HepG2 (cell line): ENCODE data around the gene FANCE. TPM values are rescaled to one million over a fixed set of nuclear protein-coding genes. Genes with fewer than 3 reads are reported as not detected.

ENCODE experiments used
- ATAC-seq: fragments of 200-7000 bp; cut with Tn5 transposase; 3 replicates; pipeline ENCODE4 v1.9.1; 2020; ENCODE audit warnings: mild to moderate bottlenecking, moderate library complexity
- BruUV-seq: library from RNA; stranded (reverse); fragments of 400-500 nt; replicated peaks from 2 replicates; lab custom pipeline; 2021; lab: Mats Ljungman, UMichigan
- CTCF ChIA-PET: fragments of 300-600 bp; formaldehyde crosslinking; extraction: SDS; loops from one replicate; lab custom pipeline; 2021; ENCODE audit warnings: low total read pairs, inconsistent platforms, low intra/inter-chr PET ratio; lab: Yijun Ruan, JAX
- POLR2A ChIA-PET: fragments of 350-600 bp; sonication (Branson Sonifier 250); formaldehyde crosslinking; loops from one replicate; lab custom pipeline; 2020; ENCODE audit warnings: antibody characterized with exemption, inconsistent platforms; lab: Yijun Ruan, JAX
- DNase-seq: peaks from one replicate; pipeline ENCODE4 v3.0.0-alpha.2; 2015; ENCODE audit warnings: low spot score
- FAIRE-seq: peaks from 3 replicates; lab custom pipeline; 2011; peaks lifted over from hg19 to GRCh38; lab: Jason Lieb, UNC
- H2AFZ ChIP-seq: one replicate; pipeline ENCODE4 v1.6.1; 2011; ENCODE audit warnings: low read length, inconsistent platforms
- H3K27ac ChIP-seq: fragments of 300-600 bp; 3 replicates; pipeline ENCODE4 v1.8.0; 2011; ENCODE audit warnings: mixed run types, mild to moderate bottlenecking, mixed read lengths, low read length, inconsistent platforms; ENCODE audit not compliant: insufficient read depth; ENCODE audit errors: extremely low read length
- H3K27me3 ChIP-seq, 2 experiments: fragments of 200-600 bp in 1 of 2; 2 replicates in 1 of 2; 3 replicates in 1 of 2; pipeline versions ENCODE4 v1.6.0 to v1.8.0; 2011; ENCODE audit warnings: low read length in 2 of 2, mild to moderate bottlenecking in 2 of 2, moderate library complexity in 2 of 2, inconsistent platforms in 1 of 2; ENCODE audit not compliant: insufficient read depth in 2 of 2, control insufficient read depth in 1 of 2
- H3K36me3 ChIP-seq, 2 experiments: fragments of 200-600 bp in 1 of 2; replicated peaks in 1 of 2; 2 replicates in 1 of 2; 3 replicates in 1 of 2; pipeline versions ENCODE4 v1.5.1 to v1.8.0; 2011; ENCODE audit warnings: low read length in 2 of 2, inconsistent platforms in 1 of 2; ENCODE audit not compliant: insufficient read depth in 2 of 2, control insufficient read depth in 1 of 2
- H3K4me1 ChIP-seq: 2 replicates; pipeline ENCODE4 v1.5.1; 2012; ENCODE audit warnings: low read length, inconsistent platforms; ENCODE audit not compliant: insufficient read depth
- H3K4me2 ChIP-seq: 2 replicates; pipeline ENCODE4 v1.6.0; 2011; ENCODE audit warnings: low read depth, low read length, inconsistent platforms
- H3K4me3 ChIP-seq, 3 experiments: fragments of 200-600 bp in 1 of 3; sonication (generic), shearing (Covaris generic) in 1 of 3; replicated peaks in 1 of 3; 2 replicates each; pipeline ENCODE4 v1.5.1; 2011 to 2016; ENCODE audit warnings: low read length in 3 of 3, inconsistent platforms in 2 of 3, low read depth in 2 of 3, mild to moderate bottlenecking in 2 of 3, control low read depth in 1 of 3, mixed read lengths in 1 of 3; ENCODE audit not compliant: insufficient read depth in 1 of 3
- H3K79me2 ChIP-seq: one replicate; pipeline ENCODE4 v1.6.1; 2011; ENCODE audit warnings: low read length, inconsistent platforms; ENCODE audit not compliant: insufficient read depth
- H3K9ac ChIP-seq: 2 replicates; pipeline ENCODE4 v1.6.0; 2011; ENCODE audit warnings: mild to moderate bottlenecking, low read depth, low read length, inconsistent platforms; ENCODE audit not compliant: insufficient read depth
- H3K9me3 ChIP-seq: 2 replicates; pipeline ENCODE4 v1.5.1; 2012; ENCODE audit warnings: mild to moderate bottlenecking, low read length
- H4K20me1 ChIP-seq: 2 replicates; pipeline ENCODE4 v1.6.0; 2011; ENCODE audit warnings: inconsistent platforms, mild to moderate bottlenecking, low read length, moderate library complexity; ENCODE audit not compliant: insufficient read depth
- BCL6 ChIP-seq: IDR thresholded peaks from 2 replicates; pipeline ENCODE4 v1.6.1; 2016; ENCODE audit warnings: missing genetic modification reagents, missing compliant biosample characterization
- CBX5 ChIP-seq: sonication (generic); formaldehyde crosslinking; IDR thresholded peaks from 2 replicates; pipeline ENCODE4 v1.4.0; 2020; ENCODE audit warnings: missing genetic modification reagents, borderline replicate concordance
- CREB1 ChIP-seq, 2 experiments: fragments of 450-650 bp in 1 of 2; IDR thresholded peaks; 2 replicates each; pipeline ENCODE4 v1.6.1; 2016 to 2017; ENCODE audit warnings: control low read depth in 1 of 2, mild to moderate bottlenecking in 1 of 2, missing compliant biosample characterization in 1 of 2, missing genetic modification characterization in 1 of 2
- ELF4 ChIP-seq: sonication (generic); formaldehyde crosslinking; IDR thresholded peaks from 2 replicates; pipeline ENCODE4 v1.5.0; 2020; ENCODE audit warnings: missing genetic modification reagents, mild to moderate bottlenecking, moderate library complexity, borderline replicate concordance
- HHEX ChIP-seq: IDR thresholded peaks from 2 replicates; pipeline ENCODE4 v1.6.1; 2016; ENCODE audit warnings: control low read depth
- MYC ChIP-seq: sonication (generic); formaldehyde crosslinking; IDR thresholded peaks from 2 replicates; pipeline ENCODE4 v1.9.0; 2021; ENCODE audit warnings: missing genetic modification reagents, borderline replicate concordance
- NFIB ChIP-seq: sonication (generic); formaldehyde crosslinking; IDR thresholded peaks from 2 replicates; pipeline ENCODE4 v1.9.0; 2021; ENCODE audit warnings: missing genetic modification reagents, mild to moderate bottlenecking, borderline replicate concordance
- NR2F1 ChIP-seq, 2 experiments: fragments of 450-650 bp in 1 of 2; formaldehyde crosslinking in 1 of 2; IDR thresholded peaks; 2 replicates each; pipeline versions ENCODE4 v1.5.0 to v1.6.1; 2016 to 2020; ENCODE audit warnings: mild to moderate bottlenecking in 1 of 2, missing compliant biosample characterization in 1 of 2, missing genetic modification reagents in 1 of 2, moderate library complexity in 1 of 2
- PRMT3 ChIP-seq: sonication (generic); formaldehyde crosslinking; IDR thresholded peaks from 2 replicates; pipeline ENCODE4 v1.8.1; 2022; ENCODE audit warnings: low read depth, mild to moderate bottlenecking, moderate library complexity, missing genetic modification reagents, borderline replicate concordance
- RFX3 ChIP-seq: IDR thresholded peaks from 2 replicates; pipeline ENCODE4 v1.6.1; 2016; ENCODE audit warnings: missing biosample characterization, missing genetic modification reagents
- TP53 ChIP-seq: sonication (generic); formaldehyde crosslinking; conservative IDR thresholded peaks from 2 replicates; pipeline ENCODE4 v1.4.0; 2020; ENCODE audit warnings: missing genetic modification reagents
- WIZ ChIP-seq: sonication (generic); formaldehyde crosslinking; IDR thresholded peaks from 2 replicates; pipeline ENCODE4 v1.5.1; 2020; ENCODE audit warnings: mild to moderate bottlenecking, missing genetic modification reagents
- ZFP1 ChIP-seq: IDR thresholded peaks from 2 replicates; pipeline ENCODE4 v1.6.1; 2016
- ZFP82 ChIP-seq: sonication (generic); formaldehyde crosslinking; IDR thresholded peaks from 2 replicates; pipeline ENCODE4 v1.5.1; 2020; ENCODE audit warnings: mild to moderate bottlenecking, missing genetic modification reagents, borderline replicate concordance
- ZNF17 ChIP-seq: sonication (generic); formaldehyde crosslinking; IDR thresholded peaks from 2 replicates; pipeline ENCODE4 v1.5.0; 2020; ENCODE audit warnings: mild to moderate bottlenecking, missing genetic modification reagents
- ZNF383 ChIP-seq: sonication (generic); formaldehyde crosslinking; IDR thresholded peaks from 2 replicates; pipeline ENCODE4 v1.4.0; 2020; ENCODE audit warnings: missing genetic modification reagents, mild to moderate bottlenecking, borderline replicate concordance
- ZNF605 ChIP-seq: sonication (generic); formaldehyde crosslinking; IDR thresholded peaks from 2 replicates; pipeline ENCODE4 v1.8.0; 2022; ENCODE audit warnings: mild to moderate bottlenecking, missing genetic modification reagents
- ZNF746 ChIP-seq: sonication (generic); formaldehyde crosslinking; IDR thresholded peaks from 2 replicates; pipeline ENCODE4 v1.8.0; 2022; ENCODE audit warnings: mild to moderate bottlenecking, missing genetic modification reagents
- WGBS: methylation state at CpG from one replicate; pipeline ENCODE4 v1.1.6; 2017; ENCODE audit warnings: low lambda C conversion rate; 5-methylcytosine and 5-hydroxymethylcytosine counted together
- in situ Hi-C: cut with HindIII; loops from 2 replicates; pipeline ENCODE4 v1.10.0; 2017; ENCODE audit warnings: low pct_unique_long_range_greater_than_20kb; ENCODE audit not compliant: extremely low pct_ligation_motif_present
- intact Hi-C: fragments of 100-400 bp; cut with micrococcal nuclease; formaldehyde crosslinking; loops from one replicate; pipeline ENCODE4 v1.10.0; 2022; ENCODE audit not compliant: unreplicated experiment
- polyA plus RNA-seq, 8 experiments: library from polyadenylated mRNA; depleted of rRNA in 3 of 8; stranded (reverse) in 7 of 8; unstranded in 1 of 8; fragments of >200 nt; fragmentation: Illumina TruSeq in 4 of 8; extraction: Trizol in 4 of 8; gene quantifications; 2 replicates each; pipeline versions ENCODE4 v1.2.1 to v1.2.3, GENCODE V29; 2011 to 2016; ENCODE audit warnings: low read depth in 4 of 8, missing spikeins in 1 of 8, mixed read lengths in 1 of 8; ENCODE audit not compliant: insufficient read depth in 1 of 8
- total RNA-seq, 5 experiments: library from RNA; depleted of rRNA; stranded (reverse); fragments of >200 nt; fragmentation: Illumina TruSeq; extraction: Trizol; gene quantifications; 2 replicates each; pipeline ENCODE4 v1.2.3, GENCODE V29; 2016; ENCODE audit warnings: low read depth in 1 of 5
- TF ChIP-seq, protein P1 (sequence below): sonication (generic); formaldehyde crosslinking; IDR thresholded peaks from 2 replicates; pipeline ENCODE4 v1.4.0; 2020; ENCODE audit warnings: missing genetic modification reagents

Gene FANCE
- total and polyA plus RNA-seq, 2 of the 13 experiments (the other 11 are each of a cell fraction or from before 2014, with no cell fraction given), result 7.1 to 11.2 TPM

DNA sequence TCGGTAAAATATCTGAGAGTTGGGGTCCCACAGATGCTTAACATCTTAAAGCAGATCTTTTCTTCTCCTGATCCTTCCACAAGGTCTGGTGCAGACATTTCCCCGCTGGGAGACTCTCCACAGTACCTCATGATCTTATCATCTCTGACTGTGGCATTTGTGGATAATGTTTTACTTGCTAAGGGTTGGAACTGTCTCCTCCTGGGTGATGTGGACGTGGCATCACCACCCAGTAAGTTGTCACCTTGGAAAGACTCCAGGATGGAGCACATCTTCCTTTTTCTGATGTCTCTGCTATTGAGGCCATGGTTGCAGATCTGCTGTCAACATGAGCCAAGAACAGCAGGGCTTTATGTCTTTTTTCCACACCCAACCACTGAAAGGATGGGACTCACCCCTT lies 42.0 kb upstream of the FANCE start:
- 61% methylated on average over 3 of the region's 3 CpGs for whole genome bisulfite sequencing
- Histone ChIP-seq H3K4me2 (no peak overlapping the region), H3K79me2 (no peaks in the 10 kb centered on the region), H4K20me1 (peaks cover 3% of the 10 kb centered on the region; the same call in 1 of the 2 replicates), H3K27me3 (no peaks in the 10 kb centered on the region), H2AFZ (no peak overlapping the region), H3K9ac (no peak overlapping the region), H3K27ac (no peak overlapping the region), H3K36me3 (peaks cover 1 to 16% of the 10 kb centered on the region in 2 experiments; a peak in 3 of 5 replicates), H3K9me3 (no peaks in the 10 kb centered on the region), H3K4me3 (no peak overlapping the region), H3K4me1 (peaks cover 24% of the 10 kb centered on the region)
- CTCF ChIA-PET, result no interaction called here
- DNase-seq (no peak), ATAC-seq (no peak), FAIRE-seq (no peak)
- BruUV-seq, result no TSS peak
- POLR2A ChIA-PET, result no interaction called here
- intact Hi-C loops (no loop called here), in situ Hi-C loops (no loop called here)
- TF ChIP-seq ZNF383 (CRISPR knock-in tag) (no peak), CBX5 (no peak), CREB1 (IDR thresholded peaks at IDR 0.05) (no peak), CREB1 (CRISPR knock-in tag; IDR thresholded peaks at IDR 0.05) (no peak), PRMT3 (CRISPR knock-in tag) (no peak), ZFP82 (CRISPR knock-in tag) (no peak), ELF4 (CRISPR knock-in tag) (no peak), RFX3 (CRISPR knock-in tag) (no peak), ZFP1 (CRISPR knock-in tag) (no peak), TP53 (CRISPR knock-in tag) (no peak), BCL6 (CRISPR knock-in tag) (no peak), NFIB (CRISPR knock-in tag) (no peak), NR2F1 (CRISPR knock-in tag; IDR thresholded peaks at IDR 0.05) (no peak), ZNF605 (CRISPR knock-in tag) (no peak), ZNF17 (CRISPR knock-in tag) (no peak), ZNF746 (CRISPR knock-in tag) (no peak), WIZ (CRISPR knock-in tag) (no peak), MYC (CRISPR knock-in tag) (no peak), HHEX (CRISPR knock-in tag) (no peak)
- TF ChIP-seq, protein P1, sequence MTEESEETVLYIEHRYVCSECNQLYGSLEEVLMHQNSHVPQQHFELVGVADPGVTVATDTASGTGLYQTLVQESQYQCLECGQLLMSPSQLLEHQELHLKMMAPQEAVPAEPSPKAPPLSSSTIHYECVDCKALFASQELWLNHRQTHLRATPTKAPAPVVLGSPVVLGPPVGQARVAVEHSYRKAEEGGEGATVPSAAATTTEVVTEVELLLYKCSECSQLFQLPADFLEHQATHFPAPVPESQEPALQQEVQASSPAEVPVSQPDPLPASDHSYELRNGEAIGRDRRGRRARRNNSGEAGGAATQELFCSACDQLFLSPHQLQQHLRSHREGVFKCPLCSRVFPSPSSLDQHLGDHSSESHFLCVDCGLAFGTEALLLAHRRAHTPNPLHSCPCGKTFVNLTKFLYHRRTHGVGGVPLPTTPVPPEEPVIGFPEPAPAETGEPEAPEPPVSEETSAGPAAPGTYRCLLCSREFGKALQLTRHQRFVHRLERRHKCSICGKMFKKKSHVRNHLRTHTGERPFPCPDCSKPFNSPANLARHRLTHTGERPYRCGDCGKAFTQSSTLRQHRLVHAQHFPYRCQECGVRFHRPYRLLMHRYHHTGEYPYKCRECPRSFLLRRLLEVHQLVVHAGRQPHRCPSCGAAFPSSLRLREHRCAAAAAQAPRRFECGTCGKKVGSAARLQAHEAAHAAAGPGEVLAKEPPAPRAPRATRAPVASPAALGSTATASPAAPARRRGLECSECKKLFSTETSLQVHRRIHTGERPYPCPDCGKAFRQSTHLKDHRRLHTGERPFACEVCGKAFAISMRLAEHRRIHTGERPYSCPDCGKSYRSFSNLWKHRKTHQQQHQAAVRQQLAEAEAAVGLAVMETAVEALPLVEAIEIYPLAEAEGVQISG (CRISPR knock-in tag), result no peak
